HG02840 (cell line): ENCODE data around the gene SH3TC1.

Source experiments
- ATAC-seq: cut with Tn5 transposase; IDR thresholded peaks from one replicate; pipeline ENCODE4 v1.9.1; 2021; ENCODE audit warnings: mild to moderate bottlenecking, moderate library complexity, moderate number of reproducible peaks; ENCODE audit not compliant: unreplicated experiment, low FRiP score

SH3TC1 gene

GRCh38 chr4:8283631-8284121, 84.6 kb downstream of the SH3TC1 start:
- no peak for ATAC-seq

GRCh38 chr4:8284391-8284790, 85.3 kb downstream of the SH3TC1 start:
- ATAC-seq, result no peak

- ATAC-seq, result no peak
Measured at GRCh38 chr4:8285143-8285975, 86.3 kb downstream of the SH3TC1 start.

GRCh38 chr4:8285976-8286718, 87.1 kb downstream of the SH3TC1 start:
- ATAC-seq, result no peak

GRCh38 chr4:8286719-8287342, 87.7 kb downstream of the SH3TC1 start:
- no peak for ATAC-seq

- no peak for ATAC-seq
Measured at GRCh38 chr4:8287343-8288280, 88.5 kb downstream of the SH3TC1 start.

GRCh38 chr4:8289151-8289750, 90.2 kb downstream of the SH3TC1 start:
- no peak for ATAC-seq

- ATAC-seq, result no peak
Measured at GRCh38 chr4:8289956-8290700, 91.0 kb downstream of the SH3TC1 start.

- ATAC-seq, result no peak
Measured at GRCh38 chr4:8290701-8290970, 91.5 kb downstream of the SH3TC1 start.
